ENCODE measurements around the gene VRK3. TPM values are rescaled to one million over a fixed set of nuclear protein-coding genes. Genes with fewer than 3 reads are reported as not detected.

VRK3 gene
- total RNA-seq, 3 donors from 2014 or later = 24.2 to 42.0 (median 40.3) TPM

DNA sequence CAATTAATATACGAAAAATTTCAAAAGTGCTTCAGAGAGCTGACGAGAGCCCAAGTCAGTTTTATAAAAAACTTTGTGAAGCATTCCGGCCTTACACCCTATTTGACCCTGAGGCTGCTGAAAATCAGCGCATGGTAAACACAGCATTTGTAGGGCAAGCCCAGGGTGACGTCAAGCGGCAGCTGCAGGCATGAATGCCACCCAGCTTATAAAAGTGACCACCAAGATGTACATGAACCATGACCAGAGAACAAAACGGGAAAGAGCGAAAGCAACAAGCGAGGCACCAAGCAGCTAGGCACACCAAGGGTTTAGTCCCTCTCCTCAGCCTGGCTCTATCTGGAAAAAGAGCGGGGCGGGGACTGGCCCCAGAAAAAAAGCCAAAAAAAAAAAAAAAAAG lies 70.2 kb downstream of the VRK3 start:
- Histone ChIP-seq H3K27me3 (no peaks in the 10 kb centered on the region), H3K9me3 (no peaks in the 10 kb centered on the region), H3K4me3 (no peak overlapping the region), H3K4me1 (peaks cover 0 to 6% of the 10 kb centered on the region in 2 donors), H3K27ac (no peak overlapping the region), H3K36me3 (no peaks in the 10 kb centered on the region)
- intact Hi-C loops (cut with DNase I; ENCODE audit: low total_unique reads) = no loop called here
- DNase-seq (ENCODE audit: low spot score in 2 of 2) = peak in 1 of 2 donors; percentile 27
- TF ChIP-seq POLR2AphosphoS5 (IDR thresholded peaks at IDR 0.05) (no peak), POLR2A (IDR thresholded peaks at IDR 0.05) (no peak)
- TF ChIP-seq, protein P1, sequence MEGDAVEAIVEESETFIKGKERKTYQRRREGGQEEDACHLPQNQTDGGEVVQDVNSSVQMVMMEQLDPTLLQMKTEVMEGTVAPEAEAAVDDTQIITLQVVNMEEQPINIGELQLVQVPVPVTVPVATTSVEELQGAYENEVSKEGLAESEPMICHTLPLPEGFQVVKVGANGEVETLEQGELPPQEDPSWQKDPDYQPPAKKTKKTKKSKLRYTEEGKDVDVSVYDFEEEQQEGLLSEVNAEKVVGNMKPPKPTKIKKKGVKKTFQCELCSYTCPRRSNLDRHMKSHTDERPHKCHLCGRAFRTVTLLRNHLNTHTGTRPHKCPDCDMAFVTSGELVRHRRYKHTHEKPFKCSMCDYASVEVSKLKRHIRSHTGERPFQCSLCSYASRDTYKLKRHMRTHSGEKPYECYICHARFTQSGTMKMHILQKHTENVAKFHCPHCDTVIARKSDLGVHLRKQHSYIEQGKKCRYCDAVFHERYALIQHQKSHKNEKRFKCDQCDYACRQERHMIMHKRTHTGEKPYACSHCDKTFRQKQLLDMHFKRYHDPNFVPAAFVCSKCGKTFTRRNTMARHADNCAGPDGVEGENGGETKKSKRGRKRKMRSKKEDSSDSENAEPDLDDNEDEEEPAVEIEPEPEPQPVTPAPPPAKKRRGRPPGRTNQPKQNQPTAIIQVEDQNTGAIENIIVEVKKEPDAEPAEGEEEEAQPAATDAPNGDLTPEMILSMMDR (IDR thresholded peaks at IDR 0.05) = no peak

DNA sequence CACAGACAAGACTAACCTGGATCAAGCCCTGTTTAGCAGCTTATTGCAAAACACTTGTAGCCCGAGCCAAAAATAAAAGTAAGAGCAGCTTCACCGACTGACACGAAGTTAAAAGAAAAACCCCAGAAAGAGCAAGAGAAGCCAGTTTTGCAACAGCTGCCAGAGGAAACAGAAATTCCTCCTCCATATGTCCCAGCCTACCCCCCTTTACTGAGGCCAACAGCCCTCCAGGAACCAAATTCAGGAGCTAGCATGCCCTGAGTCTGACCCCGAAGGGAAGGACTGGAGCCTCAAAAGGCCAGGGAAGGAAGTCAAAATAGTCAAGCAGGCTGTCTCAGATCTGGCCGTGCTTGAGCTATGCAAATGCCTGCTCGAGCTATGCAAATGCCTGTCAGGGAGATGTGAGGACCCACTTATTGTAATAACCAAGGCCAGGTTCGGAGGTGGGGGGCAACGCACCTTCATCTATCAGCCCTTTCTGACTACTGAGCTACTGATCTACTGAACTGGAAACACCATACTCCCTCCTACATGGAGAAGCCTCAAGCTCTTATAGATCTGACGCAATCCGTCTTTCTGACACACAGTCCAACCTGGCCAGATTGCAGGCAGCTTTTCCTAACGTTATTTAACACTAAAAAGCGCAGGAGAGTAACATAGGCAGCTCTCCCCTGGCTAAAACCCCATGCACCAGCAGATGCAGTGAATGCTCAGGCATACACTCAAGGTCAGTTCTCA lies 70.9 kb downstream of the VRK3 start:
- Histone ChIP-seq H3K9me3 (no peaks in the 10 kb centered on the region), H3K36me3 (no peaks in the 10 kb centered on the region), H3K27ac (peak overlapping the region in 1 of 2 donors; percentile 57), H3K4me1 (peaks cover 0 to 6% of the 10 kb centered on the region in 2 donors), H3K27me3 (no peaks in the 10 kb centered on the region), H3K4me3 (no peak overlapping the region)
- DNase-seq (ENCODE audit: low spot score in 2 of 2) = peak in 1 of 2 donors; percentile 43
- TF ChIP-seq POLR2AphosphoS5 (IDR thresholded peaks at IDR 0.05) (no peak), POLR2A (IDR thresholded peaks at IDR 0.05) (no peak)
- TF ChIP-seq, protein P1 (IDR thresholded peaks at IDR 0.05) = no peak
- intact Hi-C loops (cut with DNase I; ENCODE audit: low total_unique reads) = no loop called here

DNA sequence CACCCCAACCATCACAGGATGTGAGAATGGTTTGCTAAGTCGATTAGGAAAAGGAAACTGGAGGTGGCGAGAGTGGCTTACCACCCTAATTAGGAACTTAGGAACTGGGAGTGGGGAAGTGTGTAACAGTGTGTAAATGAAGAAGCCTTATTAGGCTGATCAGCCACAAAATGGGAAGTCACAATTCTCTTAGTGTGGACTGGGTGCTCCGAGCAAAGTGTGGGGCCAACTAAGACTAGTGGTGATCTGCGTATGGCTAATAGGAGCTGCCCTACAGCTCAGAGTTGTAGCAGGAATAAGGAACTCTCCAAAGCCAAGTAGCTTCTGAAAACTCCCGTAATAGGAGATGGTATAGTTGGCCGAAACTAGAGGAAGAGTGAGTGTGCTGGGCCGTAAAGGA lies 71.8 kb downstream of the VRK3 start:
- H3K4me1 ChIP-seq = peaks cover 0 to 6% of the 10 kb centered on the region in 2 donors
- no peak overlapping the region for H3K4me3 ChIP-seq
- no peak for TF ChIP-seq POLR2A (IDR thresholded peaks at IDR 0.05)
- no peak for TF ChIP-seq POLR2AphosphoS5 (IDR thresholded peaks at IDR 0.05)
- TF ChIP-seq, protein P1 (IDR thresholded peaks at IDR 0.05) = no peak
- intact Hi-C loops (cut with DNase I; ENCODE audit: low total_unique reads) = no loop called here
- H3K36me3 ChIP-seq = no peaks in the 10 kb centered on the region
- peak overlapping the region in 1 of 2 donors; percentile 25 for H3K27ac ChIP-seq
- H3K9me3 ChIP-seq = no peaks in the 10 kb centered on the region
- H3K27me3 ChIP-seq = no peaks in the 10 kb centered on the region
- peak in 1 of 2 donors; percentile 5 for DNase-seq (ENCODE audit: low spot score in 2 of 2)

DNA sequence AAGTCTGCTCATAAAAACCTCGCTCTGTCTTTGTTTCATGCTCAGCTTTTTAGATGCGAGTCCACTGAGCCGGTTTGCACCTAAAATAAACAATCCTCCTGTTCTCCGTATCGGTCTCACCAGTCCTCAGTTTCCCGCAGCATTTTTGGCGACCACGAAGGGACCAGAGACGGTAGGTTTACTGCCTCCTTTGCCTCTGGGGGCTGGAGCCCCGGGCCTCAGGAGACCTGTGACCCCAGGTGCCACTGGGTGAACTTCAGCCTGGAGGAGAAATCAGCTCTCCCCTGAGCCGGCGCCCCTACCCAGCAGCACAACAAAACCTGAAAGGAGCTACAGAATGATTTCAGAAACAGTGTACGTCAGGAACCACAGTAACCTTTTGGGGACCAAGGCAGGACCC lies 72.3 kb downstream of the VRK3 start:
- peak in 1 of 2 donors; percentile 22 for DNase-seq (ENCODE audit: low spot score in 2 of 2)
- Histone ChIP-seq H3K4me1 (peaks cover 0 to 6% of the 10 kb centered on the region in 2 donors), H3K4me3 (no peak overlapping the region), H3K9me3 (no peaks in the 10 kb centered on the region), H3K36me3 (no peaks in the 10 kb centered on the region), H3K27ac (no peak overlapping the region), H3K27me3 (no peaks in the 10 kb centered on the region)
- intact Hi-C loops (cut with DNase I; ENCODE audit: low total_unique reads) = no loop called here
- TF ChIP-seq POLR2AphosphoS5 (IDR thresholded peaks at IDR 0.05) (no peak), POLR2A (IDR thresholded peaks at IDR 0.05) (no peak)
- TF ChIP-seq, protein P1 (IDR thresholded peaks at IDR 0.05) = no peak

DNA sequence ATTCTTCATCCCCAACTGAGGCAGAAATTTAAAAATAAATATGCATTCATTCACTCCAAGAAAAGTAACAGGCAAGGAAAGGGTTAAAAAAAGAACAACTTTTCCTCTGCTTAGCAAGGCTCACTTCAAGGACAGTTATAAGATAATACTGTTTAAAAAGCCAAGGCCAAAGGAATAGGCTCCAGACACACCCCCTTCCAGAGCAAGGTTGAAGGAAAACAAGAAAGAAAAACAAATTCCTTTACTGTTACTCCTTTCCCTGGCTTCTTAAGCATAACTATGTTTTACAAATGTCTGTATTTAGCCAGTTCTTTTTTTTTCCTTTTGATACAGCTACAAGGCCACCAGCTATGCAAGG lies 72.7 kb downstream of the VRK3 start:
- no peaks in the 10 kb centered on the region for H3K36me3 ChIP-seq
- no peak overlapping the region for H3K27ac ChIP-seq

More for the DNA sequence above, 72.7 kb downstream of the VRK3 start:
- TF ChIP-seq, protein P1 (IDR thresholded peaks at IDR 0.05) = no peak
- TF ChIP-seq POLR2A (IDR thresholded peaks at IDR 0.05) (no peak), POLR2AphosphoS5 (IDR thresholded peaks at IDR 0.05) (no peak)
- peaks cover 0 to 6% of the 10 kb centered on the region in 2 donors for H3K4me1 ChIP-seq
- H3K4me3 ChIP-seq = no peak overlapping the region
- intact Hi-C loops (cut with DNase I; ENCODE audit: low total_unique reads) = no loop called here
- no peak for DNase-seq (ENCODE audit: low spot score in 2 of 2)
- no peaks in the 10 kb centered on the region for H3K27me3 ChIP-seq
- H3K9me3 ChIP-seq = no peaks in the 10 kb centered on the region
